ENCODE results near the gene ATP7A.

GRCh38 chrX:78098108-78098507 lies 187.6 kb downstream of the ATP7A start:
- TF ChIP-seq CTCF (IDR thresholded peaks at IDR 0.05): no peak
- TF ChIP-seq EP300 (IDR thresholded peaks at IDR 0.05): no peak
- no peak for TF ChIP-seq POLR2AphosphoS5 (IDR thresholded peaks at IDR 0.05)
- TF ChIP-seq POLR2A (IDR thresholded peaks at IDR 0.05): no peak

Measured in suprapubic skin (tissue), 4 donors.